NB4 (cell line): ENCODE results near the gene POU4F3.
"Not testable (repeated sequence)": the region's sequence is repeated elsewhere in the genome, so short reads cannot be mapped to it uniquely, and the experiment has no call there.

Source experiments
- DNase-seq: peaks from one replicate; pipeline ENCODE4 v3.0.0; 2010; ENCODE audit warnings: low read depth
- H3K4me3 ChIP-seq: one replicate; pipeline ENCODE4 v1.5.1; 2011; ENCODE audit warnings: mild to moderate bottlenecking, low read depth, low read length, moderate library complexity
- MYC ChIP-seq: IDR thresholded peaks from 2 replicates; pipeline ENCODE4 v1.6.1; 2011; ENCODE audit warnings: low read depth, low read length
- POLR2A ChIP-seq: IDR thresholded peaks from 2 replicates; pipeline ENCODE4 v1.6.1; 2011; ENCODE audit warnings: mild to moderate bottlenecking; ENCODE audit not compliant: insufficient read length; ENCODE audit errors: extremely low read depth
- TF ChIP-seq, protein P1 (sequence below): IDR thresholded peaks from one replicate; pipeline ENCODE4 v1.5.1; 2012; ENCODE audit warnings: low read depth, low read length
- TF ChIP-seq, protein P2 (sequence below): IDR thresholded peaks from 2 replicates; pipeline ENCODE4 v1.6.1; 2011; ENCODE audit warnings: low read depth, low read length

The POU4F3 gene, protein sequence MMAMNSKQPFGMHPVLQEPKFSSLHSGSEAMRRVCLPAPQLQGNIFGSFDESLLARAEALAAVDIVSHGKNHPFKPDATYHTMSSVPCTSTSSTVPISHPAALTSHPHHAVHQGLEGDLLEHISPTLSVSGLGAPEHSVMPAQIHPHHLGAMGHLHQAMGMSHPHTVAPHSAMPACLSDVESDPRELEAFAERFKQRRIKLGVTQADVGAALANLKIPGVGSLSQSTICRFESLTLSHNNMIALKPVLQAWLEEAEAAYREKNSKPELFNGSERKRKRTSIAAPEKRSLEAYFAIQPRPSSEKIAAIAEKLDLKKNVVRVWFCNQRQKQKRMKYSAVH

DNA sequence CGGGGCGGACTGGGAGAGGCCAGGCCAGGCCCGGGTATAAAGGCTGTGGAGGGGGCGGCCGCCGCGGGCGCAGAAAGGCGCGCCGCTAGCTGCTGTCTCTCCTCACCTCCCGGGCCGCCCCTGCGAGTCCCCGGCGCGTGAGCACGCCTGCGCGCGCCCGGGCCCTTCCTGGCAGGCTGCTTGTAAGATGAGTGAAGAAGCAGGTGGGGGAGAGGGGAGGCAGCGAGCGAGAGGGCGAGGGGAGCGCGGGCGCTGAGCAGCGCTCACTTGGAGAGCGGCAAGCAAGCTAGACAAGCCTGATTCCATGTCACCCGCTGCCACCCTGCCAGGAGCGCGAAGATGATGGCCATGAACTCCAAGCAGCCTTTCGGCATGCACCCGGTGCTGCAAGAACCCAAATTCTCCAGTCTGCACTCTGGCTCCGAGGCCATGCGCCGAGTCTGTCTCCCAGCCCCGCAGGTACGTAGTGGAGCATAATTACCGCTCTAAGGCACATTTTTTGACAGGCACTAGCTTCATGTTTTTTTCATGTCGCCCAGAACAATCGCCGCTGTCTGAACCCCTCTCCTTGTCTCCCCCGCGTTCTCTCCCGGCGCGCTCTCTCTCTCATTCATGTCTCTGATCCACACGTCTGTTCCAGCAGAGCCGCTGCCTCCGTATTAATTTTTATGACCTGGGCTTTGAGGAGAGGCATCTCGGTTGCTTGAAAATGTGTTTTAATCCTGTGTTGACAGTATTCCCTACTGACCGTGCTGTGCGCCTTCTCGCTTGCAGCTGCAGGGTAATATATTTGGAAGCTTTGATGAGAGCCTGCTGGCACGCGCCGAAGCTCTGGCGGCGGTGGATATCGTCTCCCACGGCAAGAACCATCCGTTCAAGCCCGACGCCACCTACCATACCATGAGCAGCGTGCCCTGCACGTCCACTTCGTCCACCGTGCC is at the start of gene POU4F3:
TSS of gene POU4F3 (plus strand) at position 66 of the 941 bp plus-strand sequence. CDS start at position 340, 274 bp downstream.
- DNase-seq = no peak
- TF ChIP-seq, protein P1, sequence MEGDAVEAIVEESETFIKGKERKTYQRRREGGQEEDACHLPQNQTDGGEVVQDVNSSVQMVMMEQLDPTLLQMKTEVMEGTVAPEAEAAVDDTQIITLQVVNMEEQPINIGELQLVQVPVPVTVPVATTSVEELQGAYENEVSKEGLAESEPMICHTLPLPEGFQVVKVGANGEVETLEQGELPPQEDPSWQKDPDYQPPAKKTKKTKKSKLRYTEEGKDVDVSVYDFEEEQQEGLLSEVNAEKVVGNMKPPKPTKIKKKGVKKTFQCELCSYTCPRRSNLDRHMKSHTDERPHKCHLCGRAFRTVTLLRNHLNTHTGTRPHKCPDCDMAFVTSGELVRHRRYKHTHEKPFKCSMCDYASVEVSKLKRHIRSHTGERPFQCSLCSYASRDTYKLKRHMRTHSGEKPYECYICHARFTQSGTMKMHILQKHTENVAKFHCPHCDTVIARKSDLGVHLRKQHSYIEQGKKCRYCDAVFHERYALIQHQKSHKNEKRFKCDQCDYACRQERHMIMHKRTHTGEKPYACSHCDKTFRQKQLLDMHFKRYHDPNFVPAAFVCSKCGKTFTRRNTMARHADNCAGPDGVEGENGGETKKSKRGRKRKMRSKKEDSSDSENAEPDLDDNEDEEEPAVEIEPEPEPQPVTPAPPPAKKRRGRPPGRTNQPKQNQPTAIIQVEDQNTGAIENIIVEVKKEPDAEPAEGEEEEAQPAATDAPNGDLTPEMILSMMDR = no peak
- no peak for TF ChIP-seq MYC
- no peak within 1 kb of the TSS for H3K4me3 ChIP-seq

DNA sequence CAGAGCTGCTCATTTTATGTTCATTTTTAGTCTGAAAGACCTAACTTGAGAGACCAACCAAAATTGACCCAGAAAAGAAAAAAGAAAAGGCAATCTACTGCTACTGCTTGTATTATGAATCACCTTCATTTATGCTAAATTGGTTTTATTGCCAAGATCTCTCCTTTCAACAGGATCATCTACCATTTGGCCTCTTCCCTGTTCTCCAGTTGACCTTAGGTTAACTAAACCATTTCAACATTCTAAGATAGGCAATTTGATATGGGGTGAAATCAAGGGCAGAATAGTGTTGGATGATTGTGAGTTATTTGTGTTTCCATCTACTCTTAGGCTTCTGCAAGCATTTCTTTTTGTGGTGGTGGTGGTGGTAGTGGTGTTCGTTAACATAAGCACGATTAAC is 48.3 kb upstream of the POU4F3 start:
- TF ChIP-seq, protein P1 = no peak
- no peak for TF ChIP-seq MYC
- TF ChIP-seq, protein P2, sequence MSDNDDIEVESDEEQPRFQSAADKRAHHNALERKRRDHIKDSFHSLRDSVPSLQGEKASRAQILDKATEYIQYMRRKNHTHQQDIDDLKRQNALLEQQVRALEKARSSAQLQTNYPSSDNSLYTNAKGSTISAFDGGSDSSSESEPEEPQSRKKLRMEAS = no peak
- no peak for TF ChIP-seq POLR2A
- no peak for DNase-seq
- no peak overlapping the region for H3K4me3 ChIP-seq

DNA sequence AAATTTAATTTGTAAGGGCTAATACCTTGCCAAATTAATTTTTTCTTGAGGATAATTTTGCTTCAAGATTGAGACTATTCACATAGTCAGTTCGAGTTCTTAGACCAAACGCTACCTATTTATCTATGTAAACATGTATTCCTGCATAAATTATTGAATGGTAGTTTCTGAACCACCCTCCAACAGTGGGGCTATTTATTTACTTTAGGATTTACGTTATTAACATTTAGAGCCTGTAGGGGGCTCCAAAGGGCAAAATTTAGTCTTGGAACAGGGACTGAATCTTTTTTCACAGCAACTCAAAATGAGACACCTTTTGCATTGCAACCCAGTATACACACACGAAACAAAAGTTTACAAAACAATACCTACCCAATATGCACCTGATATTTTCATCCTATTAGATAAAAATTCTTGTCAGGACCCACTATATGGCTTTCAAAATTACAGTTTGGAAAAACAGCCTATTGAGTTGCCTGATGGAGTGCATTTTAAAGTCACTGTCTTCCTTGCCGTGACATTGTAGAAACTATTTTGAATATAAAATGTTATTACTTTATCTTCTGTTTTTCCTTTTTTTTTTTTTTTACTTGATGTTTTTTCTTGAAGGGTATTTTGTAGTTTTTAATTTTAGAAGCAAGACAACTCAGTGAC is 47.1 kb upstream of the POU4F3 start:
- DNase-seq = peak; percentile 65
- TF ChIP-seq, protein P1 = peak; percentile 43
- TF ChIP-seq, protein P2 = no peak
- H3K4me3 ChIP-seq = no peak overlapping the region

DNA sequence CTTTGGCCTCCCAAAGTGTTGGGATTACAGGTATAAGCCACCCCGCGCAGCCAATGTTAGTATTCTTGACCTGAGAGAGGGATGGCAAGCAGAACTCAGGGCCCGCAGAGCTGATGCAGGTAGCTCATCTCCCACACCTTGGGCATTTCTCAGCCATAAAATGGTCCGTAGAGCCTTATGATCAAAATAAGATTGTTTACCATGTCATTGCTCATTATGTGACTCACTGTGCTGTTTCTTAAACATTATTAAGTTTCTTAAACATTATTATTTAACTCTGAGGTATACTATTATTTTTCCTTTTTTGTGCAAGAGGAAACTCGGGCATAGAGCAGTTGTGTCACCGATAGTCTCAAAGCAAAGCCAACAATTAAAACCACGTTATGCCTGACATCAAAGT is 42.4 kb upstream of the POU4F3 start:
- TF ChIP-seq, protein P2 = no peak
- TF ChIP-seq, protein P1 = no peak
- TF ChIP-seq MYC (no peak), POLR2A (no peak)
- no peak for DNase-seq
- no peak overlapping the region for H3K4me3 ChIP-seq

DNA sequence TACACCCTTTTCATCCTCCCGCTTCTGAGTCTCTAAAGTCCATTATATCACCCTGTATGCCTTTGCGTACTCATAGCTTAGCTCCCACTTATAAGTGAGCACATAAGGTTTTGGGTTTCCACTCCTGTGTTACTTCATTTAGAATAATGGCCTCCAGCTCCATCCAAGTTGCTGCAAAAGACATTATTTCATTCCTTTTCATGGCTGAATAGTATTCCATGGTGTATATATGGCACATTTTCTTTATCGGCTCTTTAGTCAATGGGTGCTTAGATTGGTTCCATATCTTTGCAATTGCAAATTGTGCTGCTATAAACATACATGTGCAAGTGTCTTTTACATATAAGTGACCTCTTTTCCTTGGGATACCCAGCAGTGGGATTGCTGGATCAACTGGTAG is 39.7 kb upstream of the POU4F3 start:
- DNase-seq, H3K4me3 ChIP-seq: not testable (repeated sequence)

DNA sequence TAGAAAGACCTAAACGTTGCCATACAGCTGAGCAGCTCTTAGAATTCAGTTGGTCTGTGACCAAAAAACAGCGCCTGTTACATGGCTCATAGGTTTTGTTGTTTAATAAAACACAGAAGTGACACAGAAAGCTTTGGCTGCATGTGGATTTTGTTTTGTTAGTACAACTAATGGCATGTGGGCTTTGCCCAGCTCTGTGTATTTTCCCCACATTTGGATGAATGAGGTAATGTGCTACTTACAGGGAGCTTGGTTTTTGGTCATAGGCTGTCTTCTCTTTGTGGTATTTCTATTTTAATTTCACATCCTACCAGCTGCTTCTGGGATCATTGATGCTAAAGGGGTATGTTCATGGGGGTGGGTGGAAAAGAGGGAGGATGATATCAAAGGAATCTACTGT is 37.0 kb upstream of the POU4F3 start:
- H3K4me3 ChIP-seq = no peak overlapping the region
- no peak for TF ChIP-seq MYC
- TF ChIP-seq, protein P1 = no peak
- DNase-seq = no peak
